GM18502 (cell line): ENCODE data around the gene MTURN.
A peak's percentile ranks its signal among the peaks of the same experiment; 100 is the strongest.
"Not testable (repeated sequence)": the region's sequence is repeated elsewhere in the genome, so short reads cannot be mapped to it uniquely, and the experiment has no call there.

Experiments
- ATAC-seq: cut with Tn5 transposase; IDR thresholded peaks from one replicate; pipeline ENCODE4 v1.9.1; 2021; ENCODE audit warnings: mild to moderate bottlenecking; ENCODE audit not compliant: unreplicated experiment, poor library complexity

MTURN gene

GRCh38 chr7:30176463-30177109 lies 41.8 kb downstream of the MTURN start:
- no peak for ATAC-seq

GRCh38 chr7:30177186-30177585 lies 42.4 kb downstream of the MTURN start:
- ATAC-seq, result no peak

GRCh38 chr7:30177965-30178364 lies 43.2 kb downstream of the MTURN start:
- ATAC-seq, result no peak

GRCh38 chr7:30178748-30179436 lies 44.1 kb downstream of the MTURN start:
- peak; percentile 95 for ATAC-seq

- no peak for ATAC-seq
Observed at GRCh38 chr7:30180718-30181117, 45.9 kb downstream of the MTURN start.

- ATAC-seq, result no peak
Observed at GRCh38 chr7:30181211-30181610, 46.4 kb downstream of the MTURN start.

- ATAC-seq, result no peak
Observed at GRCh38 chr7:30181736-30182522, 47.1 kb downstream of the MTURN start.

GRCh38 chr7:30182814-30183213 lies 48.0 kb downstream of the MTURN start:
- ATAC-seq, result no peak

GRCh38 chr7:30183749-30184369 lies 49.1 kb downstream of the MTURN start:
- ATAC-seq, result no peak

- no peak for ATAC-seq
Observed at GRCh38 chr7:30184791-30185487, 50.2 kb downstream of the MTURN start.

- no peak for ATAC-seq
Observed at GRCh38 chr7:30185496-30185895, 50.7 kb downstream of the MTURN start.

GRCh38 chr7:30186725-30187124 lies 51.9 kb downstream of the MTURN start:
- ATAC-seq, result no peak

- ATAC-seq, result no peak
Observed at GRCh38 chr7:30187513-30187912, 52.7 kb downstream of the MTURN start.

GRCh38 chr7:30188381-30188780 lies 53.6 kb downstream of the MTURN start:
- not testable (repeated sequence) for ATAC-seq

- no peak for ATAC-seq
Observed at GRCh38 chr7:30188811-30189210, 54.0 kb downstream of the MTURN start.

GRCh38 chr7:30191809-30192208 lies 57.0 kb downstream of the MTURN start:
- no peak for ATAC-seq

GRCh38 chr7:30193336-30193943 lies 58.7 kb downstream of the MTURN start:
- peak; percentile 46 for ATAC-seq

GRCh38 chr7:30196408-30196807 lies 61.6 kb downstream of the MTURN start:
- ATAC-seq, result no peak

- no peak for ATAC-seq
Observed at GRCh38 chr7:30197438-30197837, 62.7 kb downstream of the MTURN start.

GRCh38 chr7:30199271-30199670 lies 64.5 kb downstream of the MTURN start:
- ATAC-seq, result no peak
